A549 (cell line): Measurements from ENCODE around the gene KRTDAP. TPM values are rescaled to one million over a fixed set of nuclear protein-coding genes. Genes with fewer than 3 reads are reported as not detected.

ENCODE experiments used
- ATAC-seq, 2 experiments: fragments of 200-7000 bp in 1 of 2; fragments of >200 bp in 1 of 2; cut with Nextera tagmentation in 1 of 2; cut with Tn5 transposase in 1 of 2; 3 replicates each; pipeline versions ENCODE4 v1.8.0 to v1.9.1; 2018 to 2020; ENCODE audit warnings: mild to moderate bottlenecking in 1 of 2, moderate library complexity in 1 of 2
- CTCF ChIA-PET: fragments of 300-600 bp; sonication (Branson Sonifier 250); formaldehyde crosslinking; extraction: SDS; loops from one replicate; lab custom pipeline; 2021; ENCODE audit warnings: antibody characterized with exemption, inconsistent platforms; lab: Yijun Ruan, JAX
- POLR2A ChIA-PET: fragments of 350-600 bp; formaldehyde crosslinking; extraction: SDS; loops from one replicate; lab custom pipeline; 2021; ENCODE audit warnings: antibody characterized with exemption, inconsistent platforms; lab: Yijun Ruan, JAX
- DNase-seq, 2 experiments: peaks; one replicate each; pipeline versions ENCODE4 v3.0.0 to v3.0.0-alpha.2; 2011 to 2016; ENCODE audit warnings: low read depth in 1 of 2, low spot score in 1 of 2
- FAIRE-seq: peaks from 2 replicates; lab custom pipeline; 2011; peaks lifted over from hg19 to GRCh38; lab: Jason Lieb, UNC
- H3K27ac ChIP-seq, 2 experiments: fragments of >200 bp; sonication (Bioruptor Twin); formaldehyde crosslinking; 3 replicates each; pipeline ENCODE4 v1.5.1; 2016 to 2017
- H3K4me1 ChIP-seq: fragments of >200 bp; sonication (Bioruptor Twin); formaldehyde crosslinking; 3 replicates; pipeline ENCODE4 v1.6.1; 2016
- H3K4me2 ChIP-seq: fragments of >200 bp; sonication (Bioruptor Twin); formaldehyde crosslinking; 3 replicates; pipeline ENCODE4 v1.6.1; 2016
- H3K4me3 ChIP-seq: fragments of >200 bp; sonication (Bioruptor Twin); formaldehyde crosslinking; 3 replicates; pipeline ENCODE4 v1.5.1; 2016
- H3K9me3 ChIP-seq: fragments of >200 bp; sonication (Bioruptor Twin); formaldehyde crosslinking; 3 replicates; pipeline ENCODE4 v1.6.1; 2016
- BHLHE40 ChIP-seq: IDR thresholded peaks from 2 replicates; pipeline ENCODE4 v1.6.1; 2012; ENCODE audit warnings: low read depth, low read length, inconsistent platforms
- CBX8 ChIP-seq: fragments of 200-600 bp; sonication (generic); IDR thresholded peaks from 2 replicates; pipeline ENCODE4 v1.6.1; 2016
- CEBPB ChIP-seq, 2 experiments: fragments of >200 bp in 1 of 2; sonication (Bioruptor Twin) in 1 of 2; formaldehyde crosslinking in 1 of 2; IDR thresholded peaks; 2 replicates each; pipeline ENCODE4 v1.6.1; 2012 to 2016
- EHF ChIP-seq: fragments of 250-450 bp; sonication (Bioruptor Pico); IDR thresholded peaks from 2 replicates; pipeline ENCODE4 v1.5.0; 2020; ENCODE audit warnings: mild to moderate bottlenecking
- EP300 ChIP-seq, 2 experiments: fragments of >200 bp; sonication (Bioruptor Twin); formaldehyde crosslinking; IDR thresholded peaks; 2 replicates in 1 of 2; 3 replicates in 1 of 2; pipeline ENCODE4 v1.6.1; 2016 to 2017
- ESRRA ChIP-seq: fragments of 150-350 bp; IDR thresholded peaks from 2 replicates; pipeline ENCODE4 v1.6.1; 2014; ENCODE audit warnings: mild to moderate bottlenecking, low read length, borderline replicate concordance
- FOSL2 ChIP-seq, 2 experiments: fragments of 450-650 bp in 1 of 2; fragments of >200 bp in 1 of 2; sonication (Bioruptor Twin) in 1 of 2; formaldehyde crosslinking; IDR thresholded peaks; 2 replicates each; pipeline versions ENCODE4 v1.5.0 to v1.6.1; 2016 to 2020; ENCODE audit warnings: mild to moderate bottlenecking in 1 of 2, moderate library complexity in 1 of 2
- JUN ChIP-seq, 2 experiments: fragments of >200 bp; sonication (Bioruptor Twin); formaldehyde crosslinking; IDR thresholded peaks; 2 replicates in 1 of 2; 3 replicates in 1 of 2; pipeline ENCODE4 v1.6.1; 2016 to 2017
- MAFK ChIP-seq: fragments of 450-650 bp; IDR thresholded peaks from 2 replicates; pipeline ENCODE4 v1.6.1; 2014; ENCODE audit not compliant: partially characterized antibody
- MYC ChIP-seq: IDR thresholded peaks from 2 replicates; pipeline ENCODE4 v1.6.1; 2012; ENCODE audit warnings: mild to moderate bottlenecking, inconsistent platforms, low read length, improper control_type of control experiment, borderline replicate concordance
- NFE2L2 ChIP-seq: fragments of 150-350 bp; conservative IDR thresholded peaks from 2 replicates; pipeline ENCODE4 v1.6.1; 2014; ENCODE audit warnings: low read length
- NPAS2 ChIP-seq: fragments of 250-450 bp; sonication (Bioruptor Pico); IDR thresholded peaks from 2 replicates; pipeline ENCODE4 v1.8.0; 2022; ENCODE audit warnings: mild to moderate bottlenecking, moderate library complexity, borderline replicate concordance
- NR3C1 ChIP-seq: fragments of >200 bp; sonication (Bioruptor Twin); formaldehyde crosslinking; IDR thresholded peaks from 3 replicates; pipeline ENCODE4 v1.6.1; 2017
- POLR2AphosphoS2 ChIP-seq: conservative IDR thresholded peaks from 2 replicates; pipeline ENCODE4 v1.6.1; 2012; ENCODE audit warnings: low read length, improper control_type of control experiment, inconsistent platforms
- RARB ChIP-seq: fragments of 250-450 bp; sonication (Bioruptor Pico); IDR thresholded peaks from 2 replicates; pipeline ENCODE4 v1.8.0; 2021; ENCODE audit warnings: mild to moderate bottlenecking, moderate library complexity
- SMC3 ChIP-seq: fragments of >200 bp; sonication (Bioruptor Twin); formaldehyde crosslinking; IDR thresholded peaks from 3 replicates; pipeline ENCODE4 v1.6.1; 2018; ENCODE audit warnings: inconsistent platforms
- ZFP36 ChIP-seq: fragments of 450-650 bp; IDR thresholded peaks from 2 replicates; pipeline ENCODE4 v1.6.1; 2014; ENCODE audit warnings: borderline replicate concordance; ENCODE audit not compliant: partially characterized antibody
- ZNF302 ChIP-seq: fragments of 250-450 bp; sonication (Bioruptor Pico); IDR thresholded peaks from 2 replicates; pipeline ENCODE4 v1.9.0; 2021; ENCODE audit warnings: inconsistent platforms, mild to moderate bottlenecking, moderate library complexity
- ZSCAN20 ChIP-seq: fragments of 250-450 bp; sonication (Bioruptor Pico); IDR thresholded peaks from 2 replicates; pipeline ENCODE4 v1.8.0; 2022; ENCODE audit warnings: mild to moderate bottlenecking, moderate library complexity
- WGBS: methylation state at CpG from one replicate; pipeline ENCODE4 v1.1.6; 2017; ENCODE audit errors: missing lambda C conversion rate; 5-methylcytosine and 5-hydroxymethylcytosine counted together
- polyA plus RNA-seq, 4 experiments: library from polyadenylated mRNA; depleted of rRNA in 3 of 4; stranded (reverse); fragments of >200 nt; fragmentation: RNase III in 1 of 4; extraction: RNeasy Plus Mini Kit Qiagen cat#74134 plus additional on column Dnase treatment in 1 of 4; gene quantifications; 2 replicates in 3 of 4; 3 replicates in 1 of 4; pipeline ENCODE4 v1.2.3, GENCODE V29; 2011 to 2017
- TF ChIP-seq, protein P1 (sequence below): fragments of >200 bp; sonication (Bioruptor Twin); formaldehyde crosslinking; IDR thresholded peaks from 3 replicates; pipeline ENCODE4 v1.5.1; 2016
- TF ChIP-seq, protein P2 (sequence below): fragments of 250-450 bp; sonication (Bioruptor Pico); IDR thresholded peaks from 2 replicates; pipeline ENCODE4 v1.5.0; 2021; ENCODE audit warnings: mild to moderate bottlenecking, moderate library complexity, borderline replicate concordance
- TF ChIP-seq, protein P3 (sequence below): IDR thresholded peaks from 2 replicates; pipeline ENCODE4 v1.6.1; 2012
- TF ChIP-seq, protein P4 (sequence below): IDR thresholded peaks from 2 replicates; pipeline ENCODE4 v1.6.1; 2012; ENCODE audit warnings: low read depth, borderline replicate concordance
- TF ChIP-seq, protein P5 (sequence below): fragments of 250-450 bp; sonication (Bioruptor Pico); IDR thresholded peaks from 2 replicates; pipeline ENCODE4 v1.5.0; 2020; ENCODE audit warnings: low read depth, mild to moderate bottlenecking, moderate library complexity

The KRTDAP gene
- polyA plus RNA-seq, 2 of the 4 experiments (the other 2 are of a cell fraction): not detected

DNA sequence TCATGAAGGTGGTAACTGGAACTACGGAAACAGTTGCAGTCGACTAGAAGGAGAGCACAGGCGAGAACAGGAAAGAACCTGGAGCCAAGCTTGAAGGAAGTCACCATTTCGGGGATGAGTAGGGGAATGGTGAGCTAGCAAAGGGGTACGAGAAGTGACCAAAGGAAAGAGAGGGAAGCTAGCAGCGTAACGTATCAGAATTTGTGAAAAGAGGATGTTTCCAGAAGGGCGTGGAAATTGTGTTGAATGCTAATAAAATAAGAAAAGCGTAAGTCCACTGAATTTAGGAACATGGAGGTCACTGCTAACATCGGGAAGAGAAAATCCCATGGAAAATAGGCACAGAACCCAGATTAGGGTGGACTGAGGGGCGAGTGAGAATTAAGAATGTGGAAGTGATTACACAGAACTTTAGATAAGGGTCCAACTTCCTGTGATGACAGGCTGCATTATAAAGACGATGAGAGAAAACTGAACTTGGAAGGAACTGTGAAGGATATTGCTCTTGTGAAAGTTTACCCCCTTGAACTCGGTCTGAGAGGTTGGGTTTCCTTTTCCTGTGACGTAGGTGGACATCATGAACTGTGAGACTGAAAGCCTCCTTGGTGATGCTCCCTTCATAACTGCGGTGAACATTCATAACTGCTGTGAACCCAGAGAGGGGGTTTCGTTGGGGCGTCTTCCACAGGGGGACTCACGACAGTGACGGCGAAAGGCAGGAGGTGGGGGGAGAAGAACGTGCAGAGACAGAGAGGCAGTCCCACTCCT, 44.3 kb downstream of the KRTDAP start:
- no peak for FAIRE-seq
- Histone ChIP-seq H3K4me1 (no peaks in the 10 kb centered on the region), H3K27ac (no peak overlapping the region), H3K9me3 (no peaks in the 10 kb centered on the region), H3K4me2 (no peak overlapping the region), H3K4me3 (no peak overlapping the region)
- 66% methylated on average over 21 of the region's 21 CpGs for whole genome bisulfite sequencing
- POLR2A ChIA-PET: no interaction called here
- no peak for TF ChIP-seq ZNF302 (CRISPR knock-in tag)
- TF ChIP-seq, protein P1, sequence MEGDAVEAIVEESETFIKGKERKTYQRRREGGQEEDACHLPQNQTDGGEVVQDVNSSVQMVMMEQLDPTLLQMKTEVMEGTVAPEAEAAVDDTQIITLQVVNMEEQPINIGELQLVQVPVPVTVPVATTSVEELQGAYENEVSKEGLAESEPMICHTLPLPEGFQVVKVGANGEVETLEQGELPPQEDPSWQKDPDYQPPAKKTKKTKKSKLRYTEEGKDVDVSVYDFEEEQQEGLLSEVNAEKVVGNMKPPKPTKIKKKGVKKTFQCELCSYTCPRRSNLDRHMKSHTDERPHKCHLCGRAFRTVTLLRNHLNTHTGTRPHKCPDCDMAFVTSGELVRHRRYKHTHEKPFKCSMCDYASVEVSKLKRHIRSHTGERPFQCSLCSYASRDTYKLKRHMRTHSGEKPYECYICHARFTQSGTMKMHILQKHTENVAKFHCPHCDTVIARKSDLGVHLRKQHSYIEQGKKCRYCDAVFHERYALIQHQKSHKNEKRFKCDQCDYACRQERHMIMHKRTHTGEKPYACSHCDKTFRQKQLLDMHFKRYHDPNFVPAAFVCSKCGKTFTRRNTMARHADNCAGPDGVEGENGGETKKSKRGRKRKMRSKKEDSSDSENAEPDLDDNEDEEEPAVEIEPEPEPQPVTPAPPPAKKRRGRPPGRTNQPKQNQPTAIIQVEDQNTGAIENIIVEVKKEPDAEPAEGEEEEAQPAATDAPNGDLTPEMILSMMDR: no peak
- TF ChIP-seq, protein P2, sequence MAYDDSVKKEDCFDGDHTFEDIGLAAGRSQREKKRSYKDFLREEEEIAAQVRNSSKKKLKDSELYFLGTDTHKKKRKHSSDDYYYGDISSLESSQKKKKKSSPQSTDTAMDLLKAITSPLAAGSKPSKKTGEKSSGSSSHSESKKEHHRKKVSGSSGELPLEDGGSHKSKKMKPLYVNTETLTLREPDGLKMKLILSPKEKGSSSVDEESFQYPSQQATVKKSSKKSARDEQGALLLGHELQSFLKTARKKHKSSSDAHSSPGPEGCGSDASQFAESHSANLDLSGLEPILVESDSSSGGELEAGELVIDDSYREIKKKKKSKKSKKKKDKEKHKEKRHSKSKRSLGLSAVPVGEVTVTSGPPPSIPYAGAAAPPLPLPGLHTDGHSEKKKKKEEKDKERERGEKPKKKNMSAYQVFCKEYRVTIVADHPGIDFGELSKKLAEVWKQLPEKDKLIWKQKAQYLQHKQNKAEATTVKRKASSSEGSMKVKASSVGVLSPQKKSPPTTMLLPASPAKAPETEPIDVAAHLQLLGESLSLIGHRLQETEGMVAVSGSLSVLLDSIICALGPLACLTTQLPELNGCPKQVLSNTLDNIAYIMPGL (CRISPR knock-in tag): no peak
- no peak for TF ChIP-seq NFE2L2
- TF ChIP-seq POLR2AphosphoS2: no peak
- TF ChIP-seq BHLHE40: no peak
- no peak for TF ChIP-seq FOSL2 (IDR thresholded peaks at IDR 0.05)
- TF ChIP-seq FOSL2 (CRISPR knock-in tag; IDR thresholded peaks at IDR 0.05): no peak
- TF ChIP-seq MAFK: no peak
- TF ChIP-seq, protein P3, sequence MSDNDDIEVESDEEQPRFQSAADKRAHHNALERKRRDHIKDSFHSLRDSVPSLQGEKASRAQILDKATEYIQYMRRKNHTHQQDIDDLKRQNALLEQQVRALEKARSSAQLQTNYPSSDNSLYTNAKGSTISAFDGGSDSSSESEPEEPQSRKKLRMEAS: no peak
- TF ChIP-seq NPAS2: no peak
- TF ChIP-seq NR3C1: no peak
- no peak for TF ChIP-seq CEBPB (IDR thresholded peaks at IDR 0.05)
- no peak for TF ChIP-seq RARB (CRISPR knock-in tag)
- no peak for TF ChIP-seq EP300 (IDR thresholded peaks at IDR 0.05)
- no peak for TF ChIP-seq SMC3
- no peak for TF ChIP-seq EHF (CRISPR knock-in tag)
- TF ChIP-seq ESRRA: no peak
- no peak for TF ChIP-seq ZSCAN20
- TF ChIP-seq, protein P4, sequence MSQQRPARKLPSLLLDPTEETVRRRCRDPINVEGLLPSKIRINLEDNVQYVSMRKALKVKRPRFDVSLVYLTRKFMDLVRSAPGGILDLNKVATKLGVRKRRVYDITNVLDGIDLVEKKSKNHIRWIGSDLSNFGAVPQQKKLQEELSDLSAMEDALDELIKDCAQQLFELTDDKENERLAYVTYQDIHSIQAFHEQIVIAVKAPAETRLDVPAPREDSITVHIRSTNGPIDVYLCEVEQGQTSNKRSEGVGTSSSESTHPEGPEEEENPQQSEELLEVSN: no peak
- no peak for DNase-seq
- ATAC-seq: no peak
- CTCF ChIA-PET: interaction anchor here (0.9 to 6.0 kb wide), 2 partner anchors 28 to 93 kb away, joined by 3 to 25 read pairs; no protein-coding TSS in a partner anchor

DNA sequence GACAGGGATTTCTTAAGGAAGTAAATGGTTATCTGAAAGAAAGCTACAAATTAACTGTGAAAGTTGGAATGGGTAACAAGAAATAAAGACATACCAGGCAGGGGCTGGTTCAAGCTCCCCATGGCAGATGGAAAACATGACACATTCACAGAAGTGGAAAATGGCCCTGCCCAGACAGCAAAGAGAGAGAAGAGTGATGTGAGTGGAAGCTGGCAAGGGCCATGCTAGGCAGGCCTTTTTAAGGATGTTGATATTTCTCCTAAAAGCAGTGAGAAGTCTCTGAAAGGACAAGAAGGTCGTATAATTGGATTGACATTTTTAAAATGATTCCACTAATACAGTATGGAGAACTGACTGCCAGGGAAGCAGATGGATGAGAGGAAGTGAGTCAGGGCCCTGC, 45.5 kb downstream of the KRTDAP start:
- ATAC-seq (no peak), DNase-seq (no peak), FAIRE-seq (no peak)
- Histone ChIP-seq H3K27ac (no peak overlapping the region), H3K4me3 (no peak overlapping the region), H3K9me3 (no peaks in the 10 kb centered on the region), H3K4me2 (no peak overlapping the region), H3K4me1 (no peaks in the 10 kb centered on the region)
- POLR2A ChIA-PET: no interaction called here
- 46% methylated on average over 1 of the region's 1 CpG for WGBS
- CTCF ChIA-PET: interaction anchor here (0.9 to 1.3 kb wide), 5 partner anchors 8 to 118 kb away, joined by 3 to 4 read pairs (median 3); no protein-coding TSS in a partner anchor
- no peak for TF ChIP-seq POLR2AphosphoS2
- no peak for TF ChIP-seq MYC
- TF ChIP-seq, protein P5, sequence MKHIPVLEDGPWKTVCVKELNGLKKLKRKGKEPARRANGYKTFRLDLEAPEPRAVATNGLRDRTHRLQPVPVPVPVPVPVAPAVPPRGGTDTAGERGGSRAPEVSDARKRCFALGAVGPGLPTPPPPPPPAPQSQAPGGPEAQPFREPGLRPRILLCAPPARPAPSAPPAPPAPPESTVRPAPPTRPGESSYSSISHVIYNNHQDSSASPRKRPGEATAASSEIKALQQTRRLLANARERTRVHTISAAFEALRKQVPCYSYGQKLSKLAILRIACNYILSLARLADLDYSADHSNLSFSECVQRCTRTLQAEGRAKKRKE (CRISPR knock-in tag): no peak
- TF ChIP-seq CBX8: no peak
- no peak for TF ChIP-seq ESRRA
- TF ChIP-seq JUN (IDR thresholded peaks at IDR 0.05): no peak
- no peak for TF ChIP-seq ZFP36
- TF ChIP-seq, protein P4: no peak
